ENCODE measurements around the gene CADPS2.

The CADPS2 gene

GRCh38 chr7:122618585-122619189, 267.6 kb downstream of the CADPS2 start:
- H3K27ac ChIP-seq = no peak overlapping the region
- TF ChIP-seq ZFX (IDR thresholded peaks at IDR 0.05; ENCODE audit: borderline replicate concordance) (no peak), CTCF (IDR thresholded peaks at IDR 0.05) (no peak)

GRCh38 chr7:122616951-122617350, 269.3 kb downstream of the CADPS2 start:
- TF ChIP-seq ZFX (IDR thresholded peaks at IDR 0.05; ENCODE audit: borderline replicate concordance) (no peak), CTCF (IDR thresholded peaks at IDR 0.05) (no peak)
- H3K27ac ChIP-seq = no peak overlapping the region

DNA sequence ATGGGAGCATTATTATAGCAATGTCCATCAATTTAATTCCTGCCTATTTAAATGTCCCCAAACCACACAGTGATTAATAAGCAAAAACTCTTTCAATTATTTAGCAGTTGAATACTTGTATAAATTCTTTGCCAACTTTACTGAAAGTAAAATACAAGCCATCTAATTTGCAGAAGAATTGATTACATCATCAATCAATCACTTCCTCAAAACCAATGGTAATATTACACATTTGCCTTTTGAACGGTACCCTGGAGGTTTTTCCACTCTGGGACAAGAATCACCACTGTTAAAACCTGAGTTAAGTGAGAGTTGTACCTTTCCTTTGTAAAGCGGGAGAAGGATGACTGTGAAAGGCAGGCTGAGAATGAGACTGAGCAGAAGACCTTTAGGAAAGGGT, 280.3 kb downstream of the CADPS2 start:
- no peak overlapping the region for H3K27ac ChIP-seq
- TF ChIP-seq ZFX (IDR thresholded peaks at IDR 0.05; ENCODE audit: borderline replicate concordance) (no peak), CTCF (IDR thresholded peaks at IDR 0.05) (no peak)

DNA sequence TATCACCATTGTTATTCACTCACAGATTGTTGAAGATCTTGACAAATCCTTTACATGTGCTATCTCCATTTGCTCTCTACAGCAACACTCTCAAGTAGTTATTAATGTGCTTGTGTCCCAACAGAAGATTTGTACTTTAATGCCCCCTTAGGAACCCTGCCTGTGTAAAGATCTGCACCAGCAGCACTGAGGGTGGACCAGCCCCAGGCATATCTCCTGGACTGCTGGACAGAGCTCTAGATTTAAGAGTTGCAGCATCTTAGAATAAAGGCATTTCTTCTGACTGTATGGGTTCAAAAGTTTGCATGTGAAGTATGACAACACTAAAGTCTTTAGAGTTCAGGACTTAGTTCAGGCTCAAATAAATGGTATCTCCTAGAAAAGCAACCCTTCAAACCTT, 282.0 kb downstream of the CADPS2 start:
- TF ChIP-seq ZFX (IDR thresholded peaks at IDR 0.05; ENCODE audit: borderline replicate concordance) (no peak), CTCF (IDR thresholded peaks at IDR 0.05) (no peak)

DNA sequence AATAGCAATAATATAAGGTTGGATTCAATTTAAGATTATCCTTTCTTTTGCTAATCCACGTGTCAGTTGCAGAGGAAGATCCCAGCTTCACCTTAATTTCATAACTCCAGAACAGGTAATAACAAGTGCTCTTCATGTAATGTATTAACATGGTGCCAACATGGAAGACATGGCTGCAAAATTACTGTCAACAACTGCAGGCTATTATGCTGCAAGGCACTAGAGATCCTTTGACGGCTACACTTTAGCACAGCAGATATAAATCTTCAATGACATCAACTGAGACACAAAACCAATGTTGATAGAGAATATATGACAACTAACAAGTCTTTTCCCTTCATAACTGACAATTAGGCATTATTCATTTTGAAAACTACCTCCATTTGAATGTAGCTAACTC, 283.5 kb downstream of the CADPS2 start:
- H3K27ac ChIP-seq = no peak overlapping the region

More for the DNA sequence above, 282.0 kb downstream of the CADPS2 start:
- H3K27ac ChIP-seq = no peak overlapping the region

DNA sequence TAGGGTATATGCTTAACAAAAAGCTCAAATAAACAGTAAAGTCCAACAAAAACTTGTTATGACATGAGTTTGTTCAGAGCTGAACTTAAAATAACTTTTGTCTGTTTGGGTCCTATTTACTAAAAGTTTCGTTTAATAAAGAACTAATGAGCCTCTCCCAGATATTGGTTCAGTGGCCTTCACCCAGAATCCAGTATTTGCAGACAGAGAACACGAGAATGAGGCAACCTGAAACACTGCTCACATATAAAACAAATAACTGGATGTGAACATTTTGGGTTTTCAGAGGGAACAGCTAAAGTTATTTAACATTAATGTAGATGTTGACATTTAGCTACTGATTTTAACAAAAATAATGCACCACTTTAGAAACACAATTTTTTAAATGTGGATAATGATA, 285.6 kb downstream of the CADPS2 start:
- TF ChIP-seq CTCF (IDR thresholded peaks at IDR 0.05) (no peak), ZFX (IDR thresholded peaks at IDR 0.05; ENCODE audit: borderline replicate concordance) (no peak)
- H3K27ac ChIP-seq = no peak overlapping the region

More for the DNA sequence above, 283.5 kb downstream of the CADPS2 start:
- TF ChIP-seq CTCF (IDR thresholded peaks at IDR 0.05) = no peak
- TF ChIP-seq ZFX (IDR thresholded peaks at IDR 0.05; ENCODE audit: borderline replicate concordance) = no peak

GRCh38 chr7:122600042-122600441, 286.2 kb downstream of the CADPS2 start:
- TF ChIP-seq ZFX (IDR thresholded peaks at IDR 0.05; ENCODE audit: borderline replicate concordance) = no peak
- TF ChIP-seq CTCF (IDR thresholded peaks at IDR 0.05) = no peak
- H3K27ac ChIP-seq = no peak overlapping the region
